Activated CD8-positive, alpha-beta T cell treated with anti-CD3 and anti-CD28 coated beads for 36 hours (primary cell): ENCODE data around the gene FGF19. TPM values are rescaled to one million over a fixed set of nuclear protein-coding genes. Genes with fewer than 3 reads are reported as not detected.

ENCODE experiments used
- ATAC-seq: fragments of 200-7000 bp; cut with Tn5 transposase; one replicate; pipeline ENCODE4 v1.10.0; 2021; ENCODE audit warnings: mild to moderate bottlenecking, moderate library complexity
- CTCF ChIA-PET: fragments of 350-600 bp; sonication (Branson Sonifier 250); formaldehyde crosslinking; loops from one replicate; lab custom pipeline; 2021; ENCODE audit warnings: antibody characterized with exemption; lab: Charles Lee
- POLR2A ChIA-PET: fragments of 350-600 bp; sonication (Branson Sonifier 250); formaldehyde crosslinking; loops from one replicate; lab custom pipeline; 2021; ENCODE audit warnings: antibody characterized with exemption; lab: Charles Lee
- DNase-seq: peaks from one replicate; pipeline ENCODE4 v3.0.0-alpha.2; 2020
- H3K27ac Mint-ChIP-seq: one replicate; pipeline ENCODE4 v1.8.0; 2021; ENCODE audit warnings: mild to moderate bottlenecking, mixed read lengths
- H3K27me3 Mint-ChIP-seq: one replicate; pipeline ENCODE4 v1.8.0; 2021; ENCODE audit warnings: mixed read lengths
- H3K36me3 Mint-ChIP-seq: one replicate; pipeline ENCODE4 v1.8.0; 2021; ENCODE audit warnings: low read depth, mixed read lengths
- H3K4me1 Mint-ChIP-seq: one replicate; pipeline ENCODE4 v1.8.0; 2021; ENCODE audit warnings: low read depth, mixed read lengths
- H3K4me3 Mint-ChIP-seq: one replicate; pipeline ENCODE4 v1.8.0; 2021; ENCODE audit warnings: mild to moderate bottlenecking, moderate library complexity, mixed read lengths
- H3K9me3 Mint-ChIP-seq: one replicate; pipeline ENCODE4 v1.8.0; 2021; ENCODE audit warnings: mixed read lengths
- intact Hi-C: fragments of 100-400 bp; cut with micrococcal nuclease; formaldehyde crosslinking; loops from one replicate; pipeline ENCODE4 v1.10.0; 2022
- total RNA-seq, 2 experiments: library from RNA; stranded (reverse); gene quantifications; one replicate each; pipeline ENCODE4 v1.2.3, GENCODE V29; 2021
- TF ChIP-seq, protein P1 (sequence below): fragments of 200-600 bp; IDR thresholded peaks from one replicate; pipeline ENCODE4 v1.8.0; 2022; ENCODE audit warnings: antibody characterized with exemption, mild to moderate bottlenecking

The FGF19 gene
- total RNA-seq, 2 experiments from 2014 or later: not detected

DNA sequence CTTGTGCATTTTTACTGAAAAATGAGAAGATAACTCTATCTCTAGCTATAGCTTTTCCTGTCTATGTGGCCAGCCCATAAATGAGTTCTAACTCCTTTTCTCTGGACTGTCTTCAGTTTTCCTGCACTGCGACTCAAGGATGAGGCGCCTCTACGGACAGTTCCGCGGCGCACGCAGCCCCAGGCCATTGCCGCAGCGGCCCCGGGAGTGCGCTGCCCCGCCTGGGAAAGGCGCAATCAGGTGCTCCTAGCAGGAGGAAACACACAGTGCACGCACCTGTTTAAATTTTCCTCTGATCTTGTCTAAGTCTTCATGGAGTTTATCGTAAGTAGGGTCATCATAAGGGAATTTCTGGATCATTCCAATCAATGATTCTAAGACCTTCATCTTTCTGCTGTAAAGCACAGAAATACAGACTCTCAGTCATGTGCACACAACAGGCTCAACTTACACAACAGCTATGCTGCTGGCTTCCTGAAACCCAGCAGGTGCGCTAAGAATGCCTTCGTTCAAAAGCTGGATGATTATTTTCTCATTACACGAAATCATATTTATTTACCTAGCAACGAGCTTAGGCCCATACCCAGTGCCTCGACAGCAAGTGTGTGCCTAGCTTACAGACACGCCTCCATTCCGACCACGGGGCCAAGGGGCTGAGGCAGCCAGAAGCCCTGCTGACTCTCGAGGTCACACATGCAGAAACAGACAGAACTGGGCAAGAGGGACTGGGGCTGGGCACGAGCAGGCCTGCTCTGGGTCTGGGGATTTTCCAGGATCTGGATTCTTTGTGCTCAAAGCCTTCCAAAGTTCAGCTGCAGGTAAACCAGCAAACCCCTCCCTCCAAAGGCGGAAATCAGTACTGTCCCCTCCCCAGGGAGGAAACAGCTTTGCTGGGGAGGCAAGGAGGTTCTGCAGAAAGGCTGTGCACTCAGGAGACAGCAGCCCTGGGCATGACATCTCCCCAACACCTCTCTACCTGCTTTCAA lies 35.9 kb downstream of the FGF19 start:
- DNase-seq: no peak
- ChIA-PET CTCF (no interaction called here), POLR2A (interaction anchor here (0.7 kb wide), 1 partner anchor 1032 kb away, joined by 3 read pairs; no protein-coding TSS in a partner anchor)
- Mint-ChIP-seq H3K4me1 (peaks cover 15% of the 10 kb centered on the region), H3K4me3 (no peak overlapping the region), H3K36me3 (peaks cover 26% of the 10 kb centered on the region), H3K27ac (no peak overlapping the region), H3K27me3 (no peaks in the 10 kb centered on the region), H3K9me3 (no peaks in the 10 kb centered on the region)
- TF ChIP-seq, protein P1, sequence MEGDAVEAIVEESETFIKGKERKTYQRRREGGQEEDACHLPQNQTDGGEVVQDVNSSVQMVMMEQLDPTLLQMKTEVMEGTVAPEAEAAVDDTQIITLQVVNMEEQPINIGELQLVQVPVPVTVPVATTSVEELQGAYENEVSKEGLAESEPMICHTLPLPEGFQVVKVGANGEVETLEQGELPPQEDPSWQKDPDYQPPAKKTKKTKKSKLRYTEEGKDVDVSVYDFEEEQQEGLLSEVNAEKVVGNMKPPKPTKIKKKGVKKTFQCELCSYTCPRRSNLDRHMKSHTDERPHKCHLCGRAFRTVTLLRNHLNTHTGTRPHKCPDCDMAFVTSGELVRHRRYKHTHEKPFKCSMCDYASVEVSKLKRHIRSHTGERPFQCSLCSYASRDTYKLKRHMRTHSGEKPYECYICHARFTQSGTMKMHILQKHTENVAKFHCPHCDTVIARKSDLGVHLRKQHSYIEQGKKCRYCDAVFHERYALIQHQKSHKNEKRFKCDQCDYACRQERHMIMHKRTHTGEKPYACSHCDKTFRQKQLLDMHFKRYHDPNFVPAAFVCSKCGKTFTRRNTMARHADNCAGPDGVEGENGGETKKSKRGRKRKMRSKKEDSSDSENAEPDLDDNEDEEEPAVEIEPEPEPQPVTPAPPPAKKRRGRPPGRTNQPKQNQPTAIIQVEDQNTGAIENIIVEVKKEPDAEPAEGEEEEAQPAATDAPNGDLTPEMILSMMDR: no peak
- intact Hi-C loops: no loop called here
- no peak for ATAC-seq

DNA sequence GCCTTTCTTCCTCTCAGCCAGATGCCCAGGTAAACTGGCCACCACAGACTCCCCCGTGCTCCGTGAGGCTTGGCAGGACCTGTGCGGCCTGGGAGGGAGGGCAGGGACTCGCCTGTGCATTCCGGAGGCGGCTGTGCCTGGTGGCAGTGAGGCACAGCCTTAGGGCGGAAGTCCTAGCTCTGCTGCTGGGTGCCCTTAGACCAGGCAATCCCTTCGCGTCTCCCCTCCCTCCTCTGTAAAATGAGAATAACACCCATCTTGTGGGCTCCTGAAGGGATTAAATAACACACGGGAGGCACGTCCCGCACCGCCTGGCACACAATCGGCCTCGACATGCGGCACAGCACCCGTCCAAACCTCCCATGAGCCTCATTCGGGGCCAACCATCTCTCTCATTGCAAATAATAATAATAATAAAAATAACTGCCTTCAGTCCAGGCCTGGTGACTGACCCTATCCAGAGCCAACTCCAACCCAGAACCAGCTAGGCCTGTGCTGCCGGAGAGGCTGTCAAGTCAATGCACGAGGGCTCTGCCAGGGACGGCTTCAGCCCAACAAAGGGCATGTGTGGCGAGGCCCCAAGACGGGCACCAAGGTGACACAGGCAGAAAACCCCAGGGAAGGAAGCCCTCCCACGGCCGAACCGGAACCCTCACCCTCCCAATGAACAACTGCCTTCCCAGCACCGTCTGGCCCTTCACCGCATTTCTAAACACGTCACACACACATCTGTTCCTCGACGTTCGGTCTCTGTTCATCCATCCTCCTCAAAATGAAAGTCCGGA lies 36.9 kb downstream of the FGF19 start:
- Mint-ChIP-seq H3K27me3 (no peaks in the 10 kb centered on the region), H3K9me3 (no peaks in the 10 kb centered on the region), H3K4me1 (peaks cover 9% of the 10 kb centered on the region), H3K27ac (no peak overlapping the region), H3K4me3 (no peak overlapping the region), H3K36me3 (peaks cover 26% of the 10 kb centered on the region)
- ChIA-PET CTCF (no interaction called here), POLR2A (no interaction called here)
- intact Hi-C loops: no loop called here
- TF ChIP-seq, protein P1: no peak
- no peak for ATAC-seq
- DNase-seq: no peak

DNA sequence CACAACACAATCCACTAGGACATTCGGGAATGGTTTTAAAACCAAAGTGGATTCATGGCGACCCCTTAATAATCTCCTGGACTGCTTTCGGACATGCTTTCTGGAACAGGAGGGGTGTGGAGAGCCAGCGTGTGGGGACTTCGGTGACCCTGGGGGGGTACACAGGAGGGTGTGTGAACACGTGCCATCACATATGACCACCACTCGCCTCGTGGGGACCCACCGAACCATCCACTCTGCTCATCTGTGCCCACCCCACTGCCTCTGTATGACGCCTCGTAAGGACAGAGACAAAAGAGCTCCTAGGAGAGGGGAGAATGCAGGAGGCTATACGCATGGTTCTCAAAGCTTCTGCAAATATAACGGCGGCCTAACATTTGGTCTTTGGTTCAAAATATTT lies 37.6 kb downstream of the FGF19 start:
- H3K36me3 Mint-ChIP-seq: peaks cover 24% of the 10 kb centered on the region

DNA sequence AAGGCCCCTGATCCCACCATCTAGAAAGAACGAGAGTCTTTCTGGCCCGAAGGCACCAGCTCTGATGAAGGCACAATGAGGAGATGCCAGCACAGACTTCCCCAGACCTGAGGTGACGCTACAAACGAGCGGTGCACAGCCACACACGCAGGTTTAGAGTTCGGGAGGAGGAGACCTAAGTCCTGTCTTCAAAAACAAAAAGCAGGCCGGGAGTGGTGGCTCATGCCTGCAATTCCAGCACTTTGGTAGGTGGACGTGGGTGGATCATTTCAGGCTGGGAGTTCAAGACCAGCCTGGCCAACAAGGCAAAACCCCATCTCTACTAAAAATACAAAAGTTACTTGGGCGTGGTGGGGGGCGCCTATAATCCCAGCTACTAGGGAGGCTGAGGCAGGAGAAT lies 38.2 kb downstream of the FGF19 start:
- DNase-seq: no peak
- POLR2A ChIA-PET: no interaction called here
- Mint-ChIP-seq H3K9me3 (no peaks in the 10 kb centered on the region), H3K27ac (no peak overlapping the region), H3K4me1 (peaks cover 9% of the 10 kb centered on the region), H3K4me3 (no peak overlapping the region), H3K27me3 (no peaks in the 10 kb centered on the region), H3K36me3 (peaks cover 24% of the 10 kb centered on the region)
- intact Hi-C loops: no loop called here
- CTCF ChIA-PET: no interaction called here
- TF ChIP-seq, protein P1: no peak
- ATAC-seq: no peak

More for the DNA sequence above, 37.6 kb downstream of the FGF19 start:
- Mint-ChIP-seq H3K4me3 (no peak overlapping the region), H3K27me3 (no peaks in the 10 kb centered on the region), H3K9me3 (no peaks in the 10 kb centered on the region), H3K4me1 (peaks cover 9% of the 10 kb centered on the region), H3K27ac (no peak overlapping the region)
- intact Hi-C loops: no loop called here
- TF ChIP-seq, protein P1: no peak
- DNase-seq (no peak), ATAC-seq (no peak)
- CTCF ChIA-PET: no interaction called here
- POLR2A ChIA-PET: no interaction called here
